Smooth muscle cell (in vitro differentiated cells): ENCODE data around the gene COG8. TPM values are rescaled to one million over a fixed set of nuclear protein-coding genes. Genes with fewer than 3 reads are reported as not detected.
"Not testable (repeated sequence)": the region's sequence is repeated elsewhere in the genome, so short reads cannot be mapped to it uniquely, and the experiment has no call there.

Experiments
- DNase-seq: peaks from one replicate; lab custom pipeline; 2025; ENCODE audit not compliant: unreplicated experiment; lab: John Stamatoyannopoulos, UW
- H2AFZ ChIP-seq: fragments of 200-600 bp; sonication (generic); 2 replicates; pipeline ENCODE4 v1.6.0; 2016; ENCODE audit warnings: antibody characterized with exemption, low read depth, mild to moderate bottlenecking
- H3F3A ChIP-seq: fragments of 200-600 bp; sonication (generic); 2 replicates; pipeline ENCODE4 v1.6.0; 2017; ENCODE audit warnings: antibody characterized with exemption, low read depth
- H3K27ac ChIP-seq: fragments of 200-600 bp; sonication (generic); 2 replicates; pipeline ENCODE4 v1.5.1; 2016; ENCODE audit warnings: low read depth, mild to moderate bottlenecking
- H3K27me3 ChIP-seq: fragments of 200-600 bp; sonication (generic); 2 replicates; pipeline ENCODE4 v1.6.1; 2016; ENCODE audit warnings: low read depth, mild to moderate bottlenecking
- H3K36me3 ChIP-seq: fragments of 200-600 bp; sonication (generic); 2 replicates; pipeline ENCODE4 v1.5.1; 2016; ENCODE audit warnings: low read depth
- H3K4me1 ChIP-seq: fragments of 200-600 bp; sonication (generic); 2 replicates; pipeline ENCODE4 v1.5.1; 2016; ENCODE audit warnings: low read depth
- H3K4me2 ChIP-seq: fragments of 200-600 bp; sonication (generic); 2 replicates; pipeline ENCODE4 v1.6.0; 2016; ENCODE audit warnings: mild to moderate bottlenecking
- H3K4me3 ChIP-seq: fragments of 200-600 bp; sonication (generic); 2 replicates; pipeline ENCODE4 v1.5.1; 2016; ENCODE audit warnings: mild to moderate bottlenecking
- H3K79me2 ChIP-seq: fragments of 200-600 bp; sonication (generic); 2 replicates; pipeline ENCODE4 v1.6.0; 2016; ENCODE audit warnings: low read depth, mild to moderate bottlenecking
- H3K9ac ChIP-seq: fragments of 200-600 bp; sonication (generic); 2 replicates; pipeline ENCODE4 v1.6.0; 2016; ENCODE audit warnings: low read depth
- H3K9me3 ChIP-seq: fragments of 200-600 bp; sonication (generic); replicated peaks from 2 replicates; pipeline ENCODE4 v1.5.1; 2016; ENCODE audit warnings: low read depth
- H4K20me1 ChIP-seq: fragments of 200-600 bp; sonication (generic); 2 replicates; pipeline ENCODE4 v1.6.0; 2016; ENCODE audit warnings: low read depth
- whole genome bisulfite sequencing: methylation state at CpG from one replicate; pipeline ENCODE4 v1.1.7; 2016; ENCODE audit warnings: low lambda C conversion rate; 5-methylcytosine and 5-hydroxymethylcytosine counted together
- polyA plus RNA-seq: library from polyadenylated mRNA; unstranded; fragments of >200 nt; fragmentation: Nextera tagmentation; extraction: Ambion mirVana; gene quantifications from 2 replicates; pipeline ENCODE4 v1.2.1, GENCODE V29; 2016
- total RNA-seq: library from RNA; depleted of rRNA; stranded (reverse); fragments of >200 nt; gene quantifications from 2 replicates; pipeline ENCODE4 v1.2.3, GENCODE V29; 2014
- TF ChIP-seq, protein P1 (sequence below): fragments of 200-600 bp; sonication (generic); IDR thresholded peaks from 2 replicates; pipeline ENCODE4 v1.5.1; 2017; ENCODE audit warnings: borderline replicate concordance, mild to moderate bottlenecking, antibody characterized with exemption; ENCODE audit not compliant: insufficient read depth, poor library complexity, severe bottlenecking

The COG8 gene
- total and polyA plus RNA-seq, 2 experiments from 2014 or later, result 33.5 to 37.2 TPM

GRCh38 chr16:69301861-69302260 is 37.5 kb downstream of the COG8 start:
- Histone ChIP-seq H3K9ac (no peak overlapping the region), H3K36me3 (peaks cover 4% of the 10 kb centered on the region), H2AFZ (no peak overlapping the region), H3K79me2 (no peaks in the 10 kb centered on the region), H4K20me1 (no peaks in the 10 kb centered on the region), H3K27me3 (no peaks in the 10 kb centered on the region), H3K4me3 (no peak overlapping the region), H3K4me1 (no peaks in the 10 kb centered on the region), H3K9me3 (no peaks in the 10 kb centered on the region), H3F3A (no peaks in the 10 kb centered on the region), H3K27ac (no peak overlapping the region), H3K4me2 (no peak overlapping the region)
- 95% methylated on average over 4 of the region's 4 CpGs for WGBS
- DNase-seq, result no peak
- TF ChIP-seq, protein P1, sequence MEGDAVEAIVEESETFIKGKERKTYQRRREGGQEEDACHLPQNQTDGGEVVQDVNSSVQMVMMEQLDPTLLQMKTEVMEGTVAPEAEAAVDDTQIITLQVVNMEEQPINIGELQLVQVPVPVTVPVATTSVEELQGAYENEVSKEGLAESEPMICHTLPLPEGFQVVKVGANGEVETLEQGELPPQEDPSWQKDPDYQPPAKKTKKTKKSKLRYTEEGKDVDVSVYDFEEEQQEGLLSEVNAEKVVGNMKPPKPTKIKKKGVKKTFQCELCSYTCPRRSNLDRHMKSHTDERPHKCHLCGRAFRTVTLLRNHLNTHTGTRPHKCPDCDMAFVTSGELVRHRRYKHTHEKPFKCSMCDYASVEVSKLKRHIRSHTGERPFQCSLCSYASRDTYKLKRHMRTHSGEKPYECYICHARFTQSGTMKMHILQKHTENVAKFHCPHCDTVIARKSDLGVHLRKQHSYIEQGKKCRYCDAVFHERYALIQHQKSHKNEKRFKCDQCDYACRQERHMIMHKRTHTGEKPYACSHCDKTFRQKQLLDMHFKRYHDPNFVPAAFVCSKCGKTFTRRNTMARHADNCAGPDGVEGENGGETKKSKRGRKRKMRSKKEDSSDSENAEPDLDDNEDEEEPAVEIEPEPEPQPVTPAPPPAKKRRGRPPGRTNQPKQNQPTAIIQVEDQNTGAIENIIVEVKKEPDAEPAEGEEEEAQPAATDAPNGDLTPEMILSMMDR, result no peak

- Histone ChIP-seq H3K4me3 (no peak overlapping the region), H3K79me2 (no peaks in the 10 kb centered on the region), H3K4me1 (no peaks in the 10 kb centered on the region), H3F3A (no peaks in the 10 kb centered on the region), H3K4me2 (no peak overlapping the region), H4K20me1 (no peaks in the 10 kb centered on the region), H3K9me3 (no peaks in the 10 kb centered on the region), H2AFZ (no peak overlapping the region), H3K9ac (no peak overlapping the region), H3K27me3 (no peaks in the 10 kb centered on the region), H3K27ac (no peak overlapping the region), H3K36me3 (peaks cover 4% of the 10 kb centered on the region)
- TF ChIP-seq, protein P1, result no peak
- WGBS, result 92% methylated on average over 1 of the region's 1 CpG
- no peak for DNase-seq
Measured at GRCh38 chr16:69301187-69301586, 38.2 kb downstream of the COG8 start.

GRCh38 chr16:69298261-69298660 is 41.1 kb downstream of the COG8 start:
- 98% methylated on average over 4 of the region's 4 CpGs for WGBS
- no peaks in the 10 kb centered on the region for H4K20me1 ChIP-seq

DNA sequence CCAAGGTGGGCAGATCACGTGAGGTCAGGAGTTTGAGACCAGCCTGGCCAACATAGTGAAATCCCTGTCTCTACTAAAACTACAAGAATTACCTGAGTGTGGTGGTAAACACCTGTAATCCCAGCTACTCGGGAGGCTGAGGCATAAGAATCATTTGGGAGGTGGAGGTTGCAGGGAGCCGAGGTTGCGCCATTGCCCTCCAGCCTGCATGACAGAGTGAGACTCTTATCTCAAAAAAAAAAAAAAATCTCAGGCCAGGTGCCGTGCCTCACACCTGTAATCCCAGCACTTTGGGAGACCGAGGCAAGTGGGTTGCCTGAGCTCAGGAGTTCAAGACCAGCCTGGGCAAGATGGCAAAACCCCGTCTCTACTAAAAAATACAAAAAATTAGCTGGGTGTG is 42.6 kb downstream of the COG8 start:
- not testable (repeated sequence) for H3K27ac ChIP-seq, H4K20me1 ChIP-seq, H3K4me3 ChIP-seq, H3K79me2 ChIP-seq, H3K36me3 ChIP-seq, DNase-seq, H3K27me3 ChIP-seq, H3K9ac ChIP-seq, H2AFZ ChIP-seq, H3K4me1 ChIP-seq, H3K9me3 ChIP-seq, H3F3A ChIP-seq, H3K4me2 ChIP-seq
- WGBS, result 95% methylated on average over 7 of the region's 7 CpGs

More at GRCh38 chr16:69298261-69298660, 41.1 kb downstream of the COG8 start:
- no peak for DNase-seq
- Histone ChIP-seq H3K4me1 (no peaks in the 10 kb centered on the region), H3K36me3 (peaks cover 4% of the 10 kb centered on the region), H2AFZ (no peak overlapping the region), H3K4me2 (no peak overlapping the region), H3K27me3 (no peaks in the 10 kb centered on the region), H3K4me3 (no peak overlapping the region), H3F3A (no peaks in the 10 kb centered on the region), H3K27ac (no peak overlapping the region), H3K9me3 (no peaks in the 10 kb centered on the region), H3K9ac (no peak overlapping the region), H3K79me2 (no peaks in the 10 kb centered on the region)
- TF ChIP-seq, protein P1, result no peak
